ENCODE data around the gene SDC3.

DNA sequence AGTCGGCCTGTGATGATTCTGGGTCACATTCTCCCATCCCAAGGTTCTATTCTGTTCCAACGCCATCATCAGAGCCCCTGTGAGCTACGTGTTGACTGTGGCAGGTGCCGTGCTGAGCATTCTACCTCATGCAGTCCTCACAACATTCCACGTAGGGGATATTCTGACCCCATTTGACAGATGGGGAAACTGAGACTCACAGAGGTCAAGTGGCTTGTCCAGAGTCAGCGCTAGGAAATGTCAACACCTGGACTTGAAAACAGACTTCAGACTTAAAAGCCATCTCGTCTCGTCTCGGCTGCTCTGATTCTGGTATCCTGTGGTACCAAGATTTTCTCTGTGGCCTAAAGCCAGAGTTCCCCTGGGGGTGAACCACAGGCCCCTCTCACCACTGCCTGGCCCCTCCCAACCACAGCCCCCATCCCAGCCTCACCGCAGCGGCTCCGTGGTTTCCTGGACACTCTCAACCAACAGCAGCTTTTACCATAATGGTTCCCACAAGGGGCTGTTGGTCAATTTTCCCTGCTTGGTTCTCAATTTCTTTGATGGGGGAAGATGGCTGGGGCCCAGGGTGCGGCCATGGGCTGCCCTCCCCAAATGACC, 39.6 kb downstream of the SDC3 start:
- TF ChIP-seq, protein P1, sequence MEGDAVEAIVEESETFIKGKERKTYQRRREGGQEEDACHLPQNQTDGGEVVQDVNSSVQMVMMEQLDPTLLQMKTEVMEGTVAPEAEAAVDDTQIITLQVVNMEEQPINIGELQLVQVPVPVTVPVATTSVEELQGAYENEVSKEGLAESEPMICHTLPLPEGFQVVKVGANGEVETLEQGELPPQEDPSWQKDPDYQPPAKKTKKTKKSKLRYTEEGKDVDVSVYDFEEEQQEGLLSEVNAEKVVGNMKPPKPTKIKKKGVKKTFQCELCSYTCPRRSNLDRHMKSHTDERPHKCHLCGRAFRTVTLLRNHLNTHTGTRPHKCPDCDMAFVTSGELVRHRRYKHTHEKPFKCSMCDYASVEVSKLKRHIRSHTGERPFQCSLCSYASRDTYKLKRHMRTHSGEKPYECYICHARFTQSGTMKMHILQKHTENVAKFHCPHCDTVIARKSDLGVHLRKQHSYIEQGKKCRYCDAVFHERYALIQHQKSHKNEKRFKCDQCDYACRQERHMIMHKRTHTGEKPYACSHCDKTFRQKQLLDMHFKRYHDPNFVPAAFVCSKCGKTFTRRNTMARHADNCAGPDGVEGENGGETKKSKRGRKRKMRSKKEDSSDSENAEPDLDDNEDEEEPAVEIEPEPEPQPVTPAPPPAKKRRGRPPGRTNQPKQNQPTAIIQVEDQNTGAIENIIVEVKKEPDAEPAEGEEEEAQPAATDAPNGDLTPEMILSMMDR (IDR thresholded peaks at IDR 0.05) = no peak
- no peak for TF ChIP-seq POLR2A (IDR thresholded peaks at IDR 0.05)
